Neural crest cell (in vitro differentiated cells): ENCODE results near the gene CRABP1. TPM values are rescaled to one million over a fixed set of nuclear protein-coding genes. Genes with fewer than 3 reads are reported as not detected.

Experiments
- DNase-seq: peaks from one replicate; pipeline ENCODE4 v3.0.0; 2021; ENCODE audit warnings: low read depth, mixed read lengths, low spot score
- H3K27ac Mint-ChIP-seq: one replicate; pipeline ENCODE4 v1.8.0; 2021; ENCODE audit warnings: mild to moderate bottlenecking, mixed read lengths; ENCODE audit not compliant: unreplicated experiment
- H3K27me3 Mint-ChIP-seq: 2 replicates; pipeline ENCODE4 v1.8.0; 2021; ENCODE audit warnings: low read depth, mild to moderate bottlenecking, mixed read lengths
- H3K36me3 Mint-ChIP-seq: 2 replicates; pipeline ENCODE4 v1.8.0; 2021; ENCODE audit warnings: low read depth, mild to moderate bottlenecking, mixed read lengths
- H3K4me1 Mint-ChIP-seq: 2 replicates; pipeline ENCODE4 v1.8.0; 2021; ENCODE audit warnings: mixed read lengths
- H3K4me3 Mint-ChIP-seq: one replicate; pipeline ENCODE4 v1.8.0; 2021; ENCODE audit warnings: mild to moderate bottlenecking, mixed read lengths
- H3K9me3 Mint-ChIP-seq: 2 replicates; pipeline ENCODE4 v1.8.0; 2021; ENCODE audit warnings: mixed read lengths
- CTCF ChIP-seq: fragments of 200-600 bp; sonication (generic); conservative IDR thresholded peaks from 2 replicates; pipeline ENCODE4 v1.5.0; 2021; ENCODE audit warnings: antibody characterized with exemption, mild to moderate bottlenecking
- total RNA-seq: library from RNA; stranded (reverse); gene quantifications from 2 replicates; pipeline ENCODE4 v1.2.1, GENCODE V29; 2021

The CRABP1 gene
- total RNA-seq, 1 donor from 2014 or later, result 803 TPM

- DNase-seq, result no peak
Observed at GRCh38 chr15:78382114-78382880, 42.1 kb downstream of the CRABP1 start.

GRCh38 chr15:78384651-78385050, 44.5 kb downstream of the CRABP1 start:
- Mint-ChIP-seq H3K4me1 (peaks cover 13% of the 10 kb centered on the region), H3K27ac (no peak overlapping the region)

More at GRCh38 chr15:78382114-78382880, 42.1 kb downstream of the CRABP1 start:
- Mint-ChIP-seq H3K36me3 (peaks cover 4% of the 10 kb centered on the region), H3K27ac (no peak overlapping the region), H3K4me1 (peaks cover 8% of the 10 kb centered on the region), H3K27me3 (peaks cover 27% of the 10 kb centered on the region), H3K9me3 (peaks cover 3% of the 10 kb centered on the region), H3K4me3 (no peak overlapping the region)
- no peak for TF ChIP-seq CTCF

GRCh38 chr15:78387246-78388037, 47.3 kb downstream of the CRABP1 start:
- Mint-ChIP-seq H3K36me3 (no peaks in the 10 kb centered on the region), H3K9me3 (no peaks in the 10 kb centered on the region), H3K4me3 (no peak overlapping the region), H3K27ac (no peak overlapping the region), H3K4me1 (peaks cover 13% of the 10 kb centered on the region), H3K27me3 (peaks cover 22% of the 10 kb centered on the region)
- TF ChIP-seq CTCF, result no peak
- DNase-seq, result no peak

More at GRCh38 chr15:78384651-78385050, 44.5 kb downstream of the CRABP1 start:
- no peak for TF ChIP-seq CTCF
- DNase-seq, result no peak
- Mint-ChIP-seq H3K36me3 (peaks cover 4% of the 10 kb centered on the region), H3K4me3 (no peak overlapping the region), H3K27me3 (peaks cover 22% of the 10 kb centered on the region), H3K9me3 (peaks cover 3% of the 10 kb centered on the region)

- H3K27ac Mint-ChIP-seq, result no peak overlapping the region
Observed at GRCh38 chr15:78388865-78389264, 48.7 kb downstream of the CRABP1 start.

GRCh38 chr15:78389322-78389721, 49.2 kb downstream of the CRABP1 start:
- Mint-ChIP-seq H3K4me1 (peaks cover 13% of the 10 kb centered on the region), H3K36me3 (no peaks in the 10 kb centered on the region), H3K9me3 (no peaks in the 10 kb centered on the region), H3K27me3 (peaks cover 28% of the 10 kb centered on the region), H3K27ac (no peak overlapping the region), H3K4me3 (no peak overlapping the region)
- no peak for DNase-seq
- TF ChIP-seq CTCF, result no peak

More at GRCh38 chr15:78388865-78389264, 48.7 kb downstream of the CRABP1 start:
- H3K36me3 Mint-ChIP-seq, result no peaks in the 10 kb centered on the region
- no peak for TF ChIP-seq CTCF
- DNase-seq, result no peak
- peaks cover 13% of the 10 kb centered on the region for H3K4me1 Mint-ChIP-seq
- H3K9me3 Mint-ChIP-seq, result no peaks in the 10 kb centered on the region
- peaks cover 28% of the 10 kb centered on the region for H3K27me3 Mint-ChIP-seq
- no peak overlapping the region for H3K4me3 Mint-ChIP-seq
